GM11168 (cell line): ENCODE data around the gene APH1B.
"Not testable (repeated sequence)": the region's sequence is repeated elsewhere in the genome, so short reads cannot be mapped to it uniquely, and the experiment has no call there.

ENCODE experiments used
- in situ Hi-C: fragments of 300-500 bp; cut with MboI; formaldehyde crosslinking; loops from one replicate; pipeline ENCODE4 v1.12.0; 2022; ENCODE audit warnings: low sequenced_read_pairs; ENCODE audit not compliant: unreplicated experiment

The APH1B gene

GRCh38 chr15:63277038-63277892, at the start of gene APH1B:
APH1B (plus strand) TSS chr15:63277605; CDS start chr15:63277624, 19 bp downstream.
- in situ Hi-C loops: loop anchor here (25.0 kb wide), 1 partner anchor 310 kb away; the partner anchor contains the start of gene FBXL22

GRCh38 chr15:63227689-63228088, 49.7 kb upstream of the APH1B start:
- in situ Hi-C loops: no loop called here

GRCh38 chr15:63231206-63231605, 46.2 kb upstream of the APH1B start:
- in situ Hi-C loops: no loop called here

- in situ Hi-C loops: no loop called here
Observed at GRCh38 chr15:63231706-63232105, 45.7 kb upstream of the APH1B start.

- in situ Hi-C loops: no loop called here
Observed at GRCh38 chr15:63232405-63232804, 45.0 kb upstream of the APH1B start.

GRCh38 chr15:63232943-63233342, 44.5 kb upstream of the APH1B start:
- in situ Hi-C loops: no loop called here

- in situ Hi-C loops: no loop called here
Observed at GRCh38 chr15:63233667-63234423, 43.6 kb upstream of the APH1B start.

GRCh38 chr15:63234451-63234870, 42.9 kb upstream of the APH1B start:
- in situ Hi-C loops: no loop called here

GRCh38 chr15:63236272-63236671, 41.1 kb upstream of the APH1B start:
- in situ Hi-C loops: no loop called here

- in situ Hi-C loops: not testable (repeated sequence)
Observed at GRCh38 chr15:63237086-63237485, 40.3 kb upstream of the APH1B start.

- in situ Hi-C loops: no loop called here
Observed at GRCh38 chr15:63238171-63238570, 39.2 kb upstream of the APH1B start.

- in situ Hi-C loops: no loop called here
Observed at GRCh38 chr15:63238796-63239195, 38.6 kb upstream of the APH1B start.

- in situ Hi-C loops: no loop called here
Observed at GRCh38 chr15:63240109-63240508, 37.3 kb upstream of the APH1B start.

GRCh38 chr15:63241316-63241715, 36.1 kb upstream of the APH1B start:
- in situ Hi-C loops: no loop called here

GRCh38 chr15:63243101-63243500, 34.3 kb upstream of the APH1B start:
- in situ Hi-C loops: no loop called here

GRCh38 chr15:63243776-63244175, 33.6 kb upstream of the APH1B start:
- in situ Hi-C loops: no loop called here

- in situ Hi-C loops: no loop called here
Observed at GRCh38 chr15:63244399-63244798, 33.0 kb upstream of the APH1B start.

- in situ Hi-C loops: no loop called here
Observed at GRCh38 chr15:63244976-63245645, 32.3 kb upstream of the APH1B start.

- in situ Hi-C loops: no loop called here
Observed at GRCh38 chr15:63246691-63247469, 30.5 kb upstream of the APH1B start.
